ENCODE measurements around the gene SPRED1. TPM values are rescaled to one million over a fixed set of nuclear protein-coding genes. Genes with fewer than 3 reads are reported as not detected.

The SPRED1 gene
- total and polyA plus RNA-seq, 2 experiments from 2014 or later = 11.4 to 44.0 TPM

DNA sequence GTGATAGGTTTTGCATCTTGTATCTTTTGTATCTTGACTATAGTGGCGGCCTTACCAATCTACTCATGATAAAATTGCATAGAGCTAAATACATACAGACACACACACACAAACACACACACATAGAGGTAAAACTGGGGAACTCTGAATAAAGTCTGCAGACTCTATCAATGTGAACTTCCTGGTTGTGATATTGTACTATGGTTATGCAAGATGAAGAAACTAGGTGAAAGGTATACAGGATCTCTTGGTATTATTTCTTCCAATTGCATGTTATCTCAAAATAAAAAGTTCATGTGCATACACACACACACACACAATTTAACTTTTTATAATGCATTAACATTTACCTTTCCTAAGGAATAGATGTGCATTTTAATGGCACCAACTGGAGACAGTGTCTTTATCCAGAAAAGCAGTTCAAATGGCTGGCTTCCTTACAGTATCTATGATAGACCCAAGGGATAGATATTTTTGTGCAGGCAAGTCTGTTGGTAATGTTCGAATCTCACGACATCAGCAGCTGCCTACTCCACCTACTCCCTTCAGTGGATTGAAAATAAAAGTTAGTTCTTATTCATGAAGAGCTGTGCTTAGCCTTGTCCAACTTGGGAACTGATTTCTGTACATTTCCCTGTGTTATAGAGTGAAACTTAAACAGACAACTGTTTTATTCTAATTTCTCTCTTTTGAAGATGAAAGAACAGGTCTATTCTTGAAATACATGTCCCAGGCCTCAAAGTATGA is 46.9 kb upstream of the SPRED1 start:
- Histone ChIP-seq H3K4me2 (no peak overlapping the region), H3K79me2 (replicated peaks; ENCODE audit: insufficient read depth) (no peaks in the 10 kb centered on the region), H3K27me3 (ENCODE audit: insufficient read depth) (no peaks in the 10 kb centered on the region), H2AFZ (peak overlapping the region; percentile 47; the same call in 1 of the 2 replicates), H3K27ac (ENCODE audit: low read depth) (no peak overlapping the region), H3K4me1 (ENCODE audit: insufficient read depth) (no peaks in the 10 kb centered on the region), H3K9me2 (ENCODE audit: insufficient read depth) (peaks cover 10% of the 10 kb centered on the region), H3F3A (replicated peaks; ENCODE audit: low read depth) (no peaks in the 10 kb centered on the region), H4K20me1 (replicated peaks; ENCODE audit: insufficient read depth) (no peaks in the 10 kb centered on the region), H3K4me3 (no peak overlapping the region), H3K36me3 (ENCODE audit: insufficient read depth) (no peaks in the 10 kb centered on the region)
- H3K9me3 Mint-ChIP-seq = no peaks in the 10 kb centered on the region
- DNase-seq (ENCODE audit: low spot score) (no peak), ATAC-seq (no peak)
- peaks cover 3% of the 10 kb centered on the region for H3K27me3 Mint-ChIP-seq (ENCODE audit: insufficient read depth, low read depth, poor library complexity)
- no peak for TF ChIP-seq ETS1 (IDR thresholded peaks at IDR 0.05)
- TF ChIP-seq, protein P1, sequence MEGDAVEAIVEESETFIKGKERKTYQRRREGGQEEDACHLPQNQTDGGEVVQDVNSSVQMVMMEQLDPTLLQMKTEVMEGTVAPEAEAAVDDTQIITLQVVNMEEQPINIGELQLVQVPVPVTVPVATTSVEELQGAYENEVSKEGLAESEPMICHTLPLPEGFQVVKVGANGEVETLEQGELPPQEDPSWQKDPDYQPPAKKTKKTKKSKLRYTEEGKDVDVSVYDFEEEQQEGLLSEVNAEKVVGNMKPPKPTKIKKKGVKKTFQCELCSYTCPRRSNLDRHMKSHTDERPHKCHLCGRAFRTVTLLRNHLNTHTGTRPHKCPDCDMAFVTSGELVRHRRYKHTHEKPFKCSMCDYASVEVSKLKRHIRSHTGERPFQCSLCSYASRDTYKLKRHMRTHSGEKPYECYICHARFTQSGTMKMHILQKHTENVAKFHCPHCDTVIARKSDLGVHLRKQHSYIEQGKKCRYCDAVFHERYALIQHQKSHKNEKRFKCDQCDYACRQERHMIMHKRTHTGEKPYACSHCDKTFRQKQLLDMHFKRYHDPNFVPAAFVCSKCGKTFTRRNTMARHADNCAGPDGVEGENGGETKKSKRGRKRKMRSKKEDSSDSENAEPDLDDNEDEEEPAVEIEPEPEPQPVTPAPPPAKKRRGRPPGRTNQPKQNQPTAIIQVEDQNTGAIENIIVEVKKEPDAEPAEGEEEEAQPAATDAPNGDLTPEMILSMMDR (conservative IDR thresholded peaks at IDR 0.05; ENCODE audit: low read depth in 2 of 2) = no peak
- no peak for TF ChIP-seq STAT1 (IDR thresholded peaks at IDR 0.05; ENCODE audit: unreplicated experiment)
- TF ChIP-seq ZNF114 (CRISPR knock-in tag; IDR thresholded peaks at IDR 0.05) = no peak
- no peak for TF ChIP-seq NANOG (IDR thresholded peaks at IDR 0.05; ENCODE audit: borderline replicate concordance)
- TF ChIP-seq JUNB (IDR thresholded peaks at IDR 0.05; ENCODE audit: unreplicated experiment) = no peak
- TF ChIP-seq EZH2 (IDR thresholded peaks at IDR 0.05; ENCODE audit: low read depth, unreplicated experiment) = no peak
- TF ChIP-seq EZH2phosphoT487 (IDR thresholded peaks at IDR 0.05; ENCODE audit: unreplicated experiment) = no peak
- TF ChIP-seq, protein P2, sequence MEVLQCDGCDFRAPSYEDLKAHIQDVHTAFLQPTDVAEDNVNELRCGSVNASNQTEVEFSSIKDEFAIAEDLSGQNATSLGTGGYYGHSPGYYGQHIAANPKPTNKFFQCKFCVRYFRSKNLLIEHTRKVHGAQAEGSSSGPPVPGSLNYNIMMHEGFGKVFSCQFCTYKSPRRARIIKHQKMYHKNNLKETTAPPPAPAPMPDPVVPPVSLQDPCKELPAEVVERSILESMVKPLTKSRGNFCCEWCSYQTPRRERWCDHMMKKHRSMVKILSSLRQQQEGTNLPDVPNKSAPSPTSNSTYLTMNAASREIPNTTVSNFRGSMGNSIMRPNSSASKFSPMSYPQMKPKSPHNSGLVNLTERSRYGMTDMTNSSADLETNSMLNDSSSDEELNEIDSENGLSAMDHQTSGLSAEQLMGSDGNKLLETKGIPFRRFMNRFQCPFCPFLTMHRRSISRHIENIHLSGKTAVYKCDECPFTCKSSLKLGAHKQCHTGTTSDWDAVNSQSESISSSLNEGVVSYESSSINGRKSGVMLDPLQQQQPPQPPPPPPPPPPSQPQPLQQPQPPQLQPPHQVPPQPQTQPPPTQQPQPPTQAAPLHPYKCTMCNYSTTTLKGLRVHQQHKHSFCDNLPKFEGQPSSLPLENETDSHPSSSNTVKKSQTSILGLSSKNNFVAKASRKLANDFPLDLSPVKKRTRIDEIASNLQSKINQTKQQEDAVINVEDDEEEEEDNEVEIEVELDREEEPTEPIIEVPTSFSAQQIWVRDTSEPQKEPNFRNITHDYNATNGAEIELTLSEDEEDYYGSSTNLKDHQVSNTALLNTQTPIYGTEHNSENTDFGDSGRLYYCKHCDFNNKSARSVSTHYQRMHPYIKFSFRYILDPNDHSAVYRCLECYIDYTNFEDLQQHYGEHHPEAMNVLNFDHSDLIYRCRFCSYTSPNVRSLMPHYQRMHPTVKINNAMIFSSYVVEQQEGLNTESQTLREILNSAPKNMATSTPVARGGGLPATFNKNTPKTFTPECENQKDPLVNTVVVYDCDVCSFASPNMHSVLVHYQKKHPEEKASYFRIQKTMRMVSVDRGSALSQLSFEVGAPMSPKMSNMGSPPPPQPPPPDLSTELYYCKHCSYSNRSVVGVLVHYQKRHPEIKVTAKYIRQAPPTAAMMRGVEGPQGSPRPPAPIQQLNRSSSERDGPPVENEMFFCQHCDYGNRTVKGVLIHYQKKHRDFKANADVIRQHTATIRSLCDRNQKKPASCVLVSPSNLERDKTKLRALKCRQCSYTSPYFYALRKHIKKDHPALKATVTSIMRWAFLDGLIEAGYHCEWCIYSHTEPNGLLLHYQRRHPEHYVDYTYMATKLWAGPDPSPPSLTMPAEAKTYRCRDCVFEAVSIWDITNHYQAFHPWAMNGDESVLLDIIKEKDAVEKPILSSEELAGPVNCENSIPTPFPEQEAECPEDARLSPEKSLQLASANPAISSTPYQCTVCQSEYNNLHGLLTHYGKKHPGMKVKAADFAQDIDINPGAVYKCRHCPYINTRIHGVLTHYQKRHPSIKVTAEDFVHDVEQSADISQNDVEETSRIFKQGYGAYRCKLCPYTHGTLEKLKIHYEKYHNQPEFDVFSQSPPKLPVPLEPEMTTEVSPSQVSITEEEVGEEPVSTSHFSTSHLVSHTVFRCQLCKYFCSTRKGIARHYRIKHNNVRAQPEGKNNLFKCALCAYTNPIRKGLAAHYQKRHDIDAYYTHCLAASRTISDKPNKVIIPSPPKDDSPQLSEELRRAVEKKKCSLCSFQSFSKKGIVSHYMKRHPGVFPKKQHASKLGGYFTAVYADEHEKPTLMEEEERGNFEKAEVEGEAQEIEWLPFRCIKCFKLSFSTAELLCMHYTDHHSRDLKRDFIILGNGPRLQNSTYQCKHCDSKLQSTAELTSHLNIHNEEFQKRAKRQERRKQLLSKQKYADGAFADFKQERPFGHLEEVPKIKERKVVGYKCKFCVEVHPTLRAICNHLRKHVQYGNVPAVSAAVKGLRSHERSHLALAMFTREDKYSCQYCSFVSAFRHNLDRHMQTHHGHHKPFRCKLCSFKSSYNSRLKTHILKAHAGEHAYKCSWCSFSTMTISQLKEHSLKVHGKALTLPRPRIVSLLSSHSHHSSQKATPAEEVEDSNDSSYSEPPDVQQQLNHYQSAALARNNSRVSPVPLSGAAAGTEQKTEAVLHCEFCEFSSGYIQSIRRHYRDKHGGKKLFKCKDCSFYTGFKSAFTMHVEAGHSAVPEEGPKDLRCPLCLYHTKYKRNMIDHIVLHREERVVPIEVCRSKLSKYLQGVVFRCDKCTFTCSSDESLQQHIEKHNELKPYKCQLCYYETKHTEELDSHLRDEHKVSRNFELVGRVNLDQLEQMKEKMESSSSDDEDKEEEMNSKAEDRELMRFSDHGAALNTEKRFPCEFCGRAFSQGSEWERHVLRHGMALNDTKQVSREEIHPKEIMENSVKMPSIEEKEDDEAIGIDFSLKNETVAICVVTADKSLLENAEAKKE (CRISPR knock-in tag; IDR thresholded peaks at IDR 0.05) = no peak
- TF ChIP-seq ZNF331 (CRISPR knock-in tag; IDR thresholded peaks at IDR 0.05; ENCODE audit: low read depth) = no peak
- TF ChIP-seq REST (IDR thresholded peaks at IDR 0.05; ENCODE audit: unreplicated experiment) = no peak
- no peaks in the 10 kb centered on the region for H3K36me3 Mint-ChIP-seq (ENCODE audit: low read depth)
- H3K4me1 Mint-ChIP-seq = peaks cover 10% of the 10 kb centered on the region; the same call in 2 of the 3 replicates
- no peak overlapping the region for H3K4me3 Mint-ChIP-seq
- no peak overlapping the region for H3K27ac Mint-ChIP-seq

Data from GM23338 (cell line).